Stimulated activated CD4-positive, alpha-beta T cell treated with anti-CD3 and anti-CD28 coated beads, TNF-alpha, amount 100 ng/mL, for 24 hours (primary cell): ENCODE data around the gene ANKRD29.

Source experiments
- DNase-seq, 3 experiments: peaks; one replicate each; pipeline ENCODE4 v3.0.0-alpha.2; 2020; ENCODE audit warnings: low read depth in 3 of 3

The ANKRD29 gene

DNA sequence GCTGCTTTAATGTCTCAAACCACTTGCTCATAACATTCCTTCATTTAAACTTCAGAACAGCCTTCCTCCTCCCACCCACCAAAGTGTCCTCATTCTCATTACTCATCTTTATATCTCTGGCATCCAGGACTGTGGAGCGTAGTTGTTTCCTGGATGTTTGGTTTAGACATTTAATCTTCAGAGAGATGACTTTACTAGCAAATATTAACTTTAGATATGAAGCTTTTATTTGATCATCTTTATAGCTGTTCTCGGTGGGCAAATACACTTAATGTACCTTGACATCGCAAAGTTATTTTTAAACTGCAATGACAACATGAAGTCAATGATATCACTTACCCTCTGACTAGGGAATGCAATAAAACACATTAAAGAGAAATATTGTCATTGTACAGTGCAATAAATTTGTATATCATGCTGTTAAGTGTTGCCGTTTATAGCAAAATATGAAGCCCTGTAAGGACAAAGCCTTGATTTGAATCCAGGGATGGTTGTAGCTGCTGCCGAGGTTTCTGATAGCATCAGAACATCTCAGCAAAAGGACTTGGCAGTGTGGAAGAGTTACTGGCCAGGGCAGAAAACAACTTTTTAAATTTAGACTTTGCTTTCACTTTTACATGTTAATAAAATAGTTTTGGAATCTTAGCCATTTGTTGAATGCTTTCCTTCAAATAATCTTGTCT, 21.9 kb upstream of the ANKRD29 start:
- no peak for DNase-seq

DNA sequence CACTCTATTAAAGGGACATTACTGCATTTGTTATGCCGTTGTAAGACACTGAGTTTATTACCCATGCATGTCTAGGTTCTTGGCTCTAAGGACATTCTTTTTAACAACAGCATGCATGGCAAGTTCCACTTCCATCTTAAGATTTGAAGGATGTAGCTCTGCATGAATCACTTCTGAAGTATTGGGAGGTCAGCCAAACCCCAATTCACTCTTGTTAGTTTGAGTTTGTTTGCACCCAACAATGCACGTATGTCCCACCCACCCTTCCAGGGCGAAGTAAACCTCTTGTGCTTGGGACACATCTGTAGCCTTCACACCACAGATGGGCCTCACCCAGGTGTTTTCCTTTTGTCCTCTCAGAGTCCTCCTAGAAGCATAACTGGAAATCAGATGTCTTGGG, 21.0 kb upstream of the ANKRD29 start:
- DNase-seq = no peak

DNA sequence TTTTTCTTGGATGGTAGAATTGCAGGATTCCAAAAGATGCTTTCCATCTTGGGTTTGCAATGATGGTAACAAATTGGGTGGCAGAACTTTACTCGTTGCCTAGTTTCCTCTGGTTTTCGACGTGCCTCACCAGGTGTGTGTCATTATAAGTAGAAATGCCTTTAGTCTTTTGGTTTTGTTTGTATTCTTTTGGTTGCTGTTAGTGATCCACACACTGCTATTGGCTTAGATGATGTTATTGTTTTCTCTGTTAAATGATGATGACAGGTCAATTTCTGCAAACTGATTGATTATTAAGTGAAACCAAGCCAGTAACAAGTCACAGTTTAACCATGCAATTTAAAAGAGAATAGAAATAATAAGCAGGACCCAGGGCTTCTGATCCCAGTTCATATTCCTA, 20.4 kb upstream of the ANKRD29 start:
- no peak for DNase-seq

- DNase-seq = no peak
Observed at GRCh38 chr18:23682472-23682871, 19.8 kb upstream of the ANKRD29 start.

DNA sequence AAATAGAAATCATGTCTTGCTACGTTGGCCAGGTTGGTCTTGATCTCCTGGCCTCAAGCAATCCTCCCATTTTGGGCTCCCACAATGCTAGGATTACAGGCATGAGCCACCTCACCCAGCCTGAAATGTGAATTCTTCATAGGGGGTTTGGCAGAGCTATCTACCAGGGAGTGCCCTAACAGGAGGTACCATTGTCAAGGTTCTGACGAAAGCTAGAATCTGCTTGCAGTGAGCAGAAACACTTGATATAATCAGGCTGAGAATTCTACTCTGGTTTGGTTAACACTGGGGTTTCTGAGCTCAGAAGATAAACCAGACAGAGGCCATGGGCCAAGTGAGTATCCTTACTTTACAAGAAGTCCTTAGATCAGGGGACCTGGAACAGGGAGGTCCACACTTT, 19.3 kb upstream of the ANKRD29 start:
- no peak for DNase-seq

GRCh38 chr18:23675896-23676295, 13.2 kb upstream of the ANKRD29 start:
- no peak for DNase-seq

GRCh38 chr18:23675236-23675635, 12.5 kb upstream of the ANKRD29 start:
- no peak for DNase-seq

DNA sequence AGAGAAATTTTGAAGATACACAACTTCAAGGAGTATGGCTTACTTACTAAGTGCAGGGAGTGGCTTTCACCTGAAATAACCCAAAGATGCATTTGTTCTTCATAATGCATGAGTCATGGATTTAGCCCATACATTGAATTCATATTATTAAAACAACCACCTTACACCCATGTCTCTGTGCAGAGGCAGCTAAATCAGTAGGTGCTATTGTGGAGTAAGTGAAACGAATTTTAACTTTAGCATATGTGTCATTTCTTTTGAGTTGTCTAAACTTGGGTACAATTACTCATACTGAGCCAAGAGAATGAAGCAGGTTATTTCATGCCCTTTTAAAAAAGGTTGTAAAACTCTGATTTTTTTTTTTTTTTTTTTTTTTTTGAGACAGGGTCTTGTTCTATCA, 11.0 kb upstream of the ANKRD29 start:
- DNase-seq = no peak

DNA sequence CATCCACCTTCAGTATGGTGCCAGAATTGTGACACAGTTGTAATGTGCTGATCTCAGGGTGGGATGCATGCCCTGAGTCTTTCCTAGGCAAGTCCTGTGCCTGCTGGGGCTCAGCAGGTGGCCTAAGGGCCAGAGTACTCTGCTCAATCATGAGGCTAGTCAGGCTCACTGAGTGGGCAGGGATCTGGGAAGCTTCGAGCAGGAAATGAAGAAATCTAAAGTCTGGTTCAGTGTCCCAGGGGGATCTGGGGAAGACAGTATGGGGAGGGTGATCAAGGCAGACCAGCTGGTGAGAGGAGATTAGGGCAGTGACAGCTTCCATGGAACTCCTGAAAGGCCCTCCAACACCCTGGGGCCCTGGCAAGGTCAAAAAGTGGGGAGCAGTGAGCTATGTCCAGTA, 8.9 kb upstream of the ANKRD29 start:
- DNase-seq = no peak

DNA sequence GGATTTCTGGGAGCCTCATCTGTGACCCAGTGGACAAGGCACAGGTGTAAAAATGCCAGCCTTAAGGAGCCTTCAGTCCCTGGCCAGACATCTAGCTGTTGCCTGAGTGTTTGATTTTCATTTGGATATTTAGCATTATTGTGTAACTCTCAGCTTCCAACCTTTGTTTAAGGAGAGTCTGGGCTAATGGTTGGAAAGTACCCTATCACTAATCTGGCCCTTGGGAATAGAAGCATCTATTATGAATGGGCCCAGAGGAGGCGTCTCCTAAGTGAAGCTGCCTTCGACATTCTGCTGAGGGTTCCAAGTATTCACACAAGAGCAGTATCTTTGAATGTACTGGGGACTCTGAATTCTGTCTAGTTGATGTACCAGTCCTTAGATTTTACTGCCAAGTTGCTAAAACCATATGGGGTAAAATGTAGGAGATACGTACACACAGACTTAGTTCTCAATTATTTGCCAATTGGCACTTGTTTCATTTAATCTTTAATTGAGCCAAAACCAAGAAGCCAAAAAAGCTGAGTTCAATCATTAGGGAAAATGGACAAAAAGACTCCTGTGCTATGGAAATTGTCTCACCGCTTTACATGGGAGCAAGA, 7.2 kb upstream of the ANKRD29 start:
- no peak for DNase-seq

GRCh38 chr18:23669202-23669766, 6.6 kb upstream of the ANKRD29 start:
- no peak for DNase-seq

DNA sequence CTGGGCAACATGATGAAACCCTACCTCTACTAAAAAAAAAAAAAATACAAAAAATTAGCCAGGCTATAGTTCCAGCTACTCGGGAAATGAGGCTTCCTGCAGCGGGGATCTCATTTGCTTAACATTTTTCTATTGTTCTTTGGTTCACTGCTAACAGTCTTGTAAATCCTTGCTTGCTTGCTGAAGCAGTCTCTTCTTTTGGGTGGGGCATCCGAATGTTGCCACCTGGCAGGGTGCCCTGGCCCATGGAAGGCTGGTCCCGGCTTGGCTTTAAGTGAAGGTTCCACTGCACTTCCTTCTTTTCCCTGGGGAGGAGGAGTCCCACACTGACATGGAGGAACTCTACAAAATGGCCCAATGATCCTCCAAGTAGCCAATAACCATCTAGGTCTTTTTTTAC, 6.0 kb upstream of the ANKRD29 start:
- DNase-seq = no peak

DNA sequence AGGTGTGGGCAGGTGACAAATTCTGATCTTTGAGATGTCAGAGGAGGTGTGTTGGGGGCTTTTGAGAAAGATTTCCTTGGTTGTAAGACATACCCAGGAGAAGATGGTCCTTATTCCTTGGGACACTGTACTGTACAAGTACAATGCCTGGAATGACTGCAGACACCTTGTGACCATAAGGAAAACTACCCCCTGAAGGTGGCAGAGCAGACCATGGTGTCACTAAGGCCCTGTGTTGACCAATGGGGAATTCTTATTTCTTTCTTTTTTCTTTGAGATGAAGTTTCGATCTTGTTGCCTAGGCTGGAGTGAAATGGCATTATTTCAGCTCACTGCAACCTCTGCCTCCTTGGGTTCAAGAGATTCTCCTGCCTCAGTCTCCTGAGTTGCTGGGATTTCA, 4.4 kb upstream of the ANKRD29 start:
- DNase-seq = no peak

DNA sequence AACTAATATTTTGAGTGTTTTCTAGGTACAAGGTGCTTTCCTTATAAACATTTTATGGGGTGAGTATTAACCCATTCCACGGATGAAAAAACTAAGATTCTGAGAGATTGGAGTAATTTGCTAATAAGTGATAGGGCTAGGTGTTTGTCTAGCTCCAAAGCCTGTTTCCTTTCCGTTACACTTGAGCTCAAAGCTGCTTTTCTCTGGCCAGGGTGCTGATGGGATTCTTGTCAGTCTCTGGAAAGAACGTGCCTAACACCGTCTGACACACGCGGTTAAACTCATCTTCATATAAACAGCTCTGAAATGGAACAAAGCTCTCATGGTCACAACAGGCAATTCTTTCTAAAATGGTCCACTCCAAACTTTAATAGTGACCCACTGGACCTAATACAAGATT, 2.0 kb upstream of the ANKRD29 start:
- no peak for DNase-seq

GRCh38 chr18:23661735-23662308, 889 bp downstream of the ANKRD29 start:
- no peak for DNase-seq

DNA sequence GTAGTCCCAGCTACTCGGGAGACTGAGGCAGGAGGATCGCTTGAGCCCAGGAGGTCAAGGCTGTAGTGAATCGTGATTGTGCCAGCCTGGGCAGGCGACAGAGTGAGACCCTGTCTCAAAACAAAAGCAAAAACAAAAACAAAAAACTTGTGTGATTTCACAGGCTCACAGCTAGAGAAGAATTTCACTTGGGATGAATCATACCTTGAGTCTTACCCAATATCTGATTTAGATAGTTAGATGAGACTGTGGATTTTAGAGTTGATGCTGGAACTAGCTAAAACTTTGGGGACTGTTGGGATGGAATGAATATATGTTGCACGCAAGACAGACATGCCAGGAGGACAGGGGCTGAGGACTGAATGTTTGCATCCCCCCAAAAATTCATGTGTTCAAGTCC, 4.4 kb downstream of the ANKRD29 start:
- no peak for DNase-seq

DNA sequence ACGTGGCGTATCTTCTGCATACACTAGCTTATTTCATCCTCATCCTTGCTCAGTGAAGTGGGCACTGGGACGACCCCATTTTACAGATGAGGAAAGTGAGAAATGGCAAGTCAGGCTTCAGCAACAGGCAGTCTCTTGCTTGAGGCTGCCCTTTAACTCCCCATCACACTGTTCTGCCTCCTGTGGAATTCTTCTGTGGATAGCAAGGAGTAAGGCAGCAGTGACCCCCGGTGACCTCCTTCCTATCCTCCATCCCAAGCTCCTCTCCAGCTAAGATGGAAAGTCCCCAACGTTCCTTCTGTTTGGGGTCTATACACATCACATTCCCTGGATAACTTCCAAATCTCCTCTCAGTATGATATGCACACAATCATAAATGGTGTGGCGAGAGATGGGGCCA, 10.5 kb downstream of the ANKRD29 start:
- no peak for DNase-seq

- DNase-seq = no peak
Observed at GRCh38 chr18:23650968-23651927, 11.5 kb downstream of the ANKRD29 start.

GRCh38 chr18:23648940-23649607, 13.6 kb downstream of the ANKRD29 start:
- no peak for DNase-seq

- DNase-seq = no peak
Observed at GRCh38 chr18:23648456-23648855, 14.3 kb downstream of the ANKRD29 start.

DNA sequence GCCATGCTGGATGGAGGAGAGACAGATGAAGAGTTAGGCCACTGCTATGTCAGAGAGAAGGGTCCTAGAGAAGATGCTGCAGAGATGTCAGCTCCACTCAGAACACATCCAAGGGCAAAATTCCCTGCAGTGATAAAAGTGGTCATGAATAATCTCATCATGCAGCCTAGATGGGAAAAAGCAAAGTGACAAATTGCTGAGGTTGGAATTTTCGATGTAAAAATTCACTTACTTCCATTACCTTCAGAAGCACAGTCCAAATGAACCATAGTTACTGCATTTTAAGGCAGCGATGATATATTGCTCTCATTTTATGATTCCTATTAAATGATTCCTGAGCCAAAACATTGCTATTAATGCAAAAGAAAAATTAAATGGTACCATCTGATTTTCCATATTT, 16.4 kb downstream of the ANKRD29 start:
- no peak for DNase-seq
